ENCODE measurements around the gene DENND2C. TPM values are rescaled to one million over a fixed set of nuclear protein-coding genes. Genes with fewer than 3 reads are reported as not detected.

DENND2C gene
- total RNA-seq, 2 donors from 2014 or later, result 2.0 to 6.0 TPM

GRCh38 chr1:114589122-114589521, 80.7 kb downstream of the DENND2C start:
- no peaks in the 10 kb centered on the region for H3K27me3 ChIP-seq (replicated peaks; ENCODE audit: insufficient read depth)
- no peaks in the 10 kb centered on the region for H3K9me3 ChIP-seq
- peaks cover 8% of the 10 kb centered on the region for H3K36me3 ChIP-seq
- H3K4me3 ChIP-seq, result no peak overlapping the region
- ATAC-seq (ENCODE audit: insufficient number of reproducible peaks, low FRiP score, low read depth), result no peak
- H3K27ac ChIP-seq, result no peak overlapping the region
- no peak for DNase-seq (ENCODE audit: low spot score)
- H3K4me1 ChIP-seq (ENCODE audit: control insufficient read depth in 1 of 2, low read depth in 2 of 2), result no peaks in the 10 kb centered on the region
- no peak for TF ChIP-seq CTCF (IDR thresholded peaks at IDR 0.05)

GRCh38 chr1:114588196-114588689, 81.6 kb downstream of the DENND2C start:
- ATAC-seq (ENCODE audit: insufficient number of reproducible peaks, low FRiP score, low read depth), result no peak

GRCh38 chr1:114587203-114587991, 82.5 kb downstream of the DENND2C start:
- ATAC-seq (ENCODE audit: insufficient number of reproducible peaks, low FRiP score, low read depth), result no peak
- no peak for TF ChIP-seq CTCF (IDR thresholded peaks at IDR 0.05)
- no peaks in the 10 kb centered on the region for H3K9me3 ChIP-seq
- no peaks in the 10 kb centered on the region for H3K4me1 ChIP-seq (ENCODE audit: control insufficient read depth in 1 of 2, low read depth in 2 of 2)
- DNase-seq (ENCODE audit: low spot score), result no peak
- no peak overlapping the region for H3K27ac ChIP-seq
- H3K4me3 ChIP-seq, result no peak overlapping the region
- no peaks in the 10 kb centered on the region for H3K27me3 ChIP-seq (replicated peaks; ENCODE audit: insufficient read depth)
- peaks cover 5% of the 10 kb centered on the region for H3K36me3 ChIP-seq

More at GRCh38 chr1:114588196-114588689, 81.6 kb downstream of the DENND2C start:
- no peaks in the 10 kb centered on the region for H3K27me3 ChIP-seq (replicated peaks; ENCODE audit: insufficient read depth)
- peaks cover 8% of the 10 kb centered on the region for H3K36me3 ChIP-seq
- H3K9me3 ChIP-seq, result no peaks in the 10 kb centered on the region
- TF ChIP-seq CTCF (IDR thresholded peaks at IDR 0.05), result no peak
- no peak overlapping the region for H3K4me3 ChIP-seq
- no peaks in the 10 kb centered on the region for H3K4me1 ChIP-seq (ENCODE audit: control insufficient read depth in 1 of 2, low read depth in 2 of 2)
- no peak overlapping the region for H3K27ac ChIP-seq
- no peak for DNase-seq (ENCODE audit: low spot score)

GRCh38 chr1:114586513-114587047, 83.3 kb downstream of the DENND2C start:
- Histone ChIP-seq H3K4me3 (no peak overlapping the region), H3K4me1 (ENCODE audit: control insufficient read depth in 1 of 2, low read depth in 2 of 2) (peaks cover 3 to 6% of the 10 kb centered on the region in 2 donors), H3K27me3 (replicated peaks; ENCODE audit: insufficient read depth) (no peaks in the 10 kb centered on the region), H3K36me3 (peaks cover 5% of the 10 kb centered on the region), H3K9me3 (no peaks in the 10 kb centered on the region), H3K27ac (no peak overlapping the region)
- no peak for TF ChIP-seq CTCF (IDR thresholded peaks at IDR 0.05)
- ATAC-seq (ENCODE audit: insufficient number of reproducible peaks, low FRiP score, low read depth) (no peak), DNase-seq (ENCODE audit: low spot score) (no peak)

GRCh38 chr1:114585231-114585630, 84.6 kb downstream of the DENND2C start:
- H3K9me3 ChIP-seq, result no peaks in the 10 kb centered on the region
- ATAC-seq (ENCODE audit: insufficient number of reproducible peaks, low FRiP score, low read depth), result no peak
- no peak overlapping the region for H3K4me3 ChIP-seq
- H3K36me3 ChIP-seq, result peaks cover 5% of the 10 kb centered on the region
- H3K27ac ChIP-seq, result no peak overlapping the region
- DNase-seq (ENCODE audit: low spot score), result no peak
- H3K27me3 ChIP-seq (replicated peaks; ENCODE audit: insufficient read depth), result no peaks in the 10 kb centered on the region
- H3K4me1 ChIP-seq (ENCODE audit: control insufficient read depth in 1 of 2, low read depth in 2 of 2), result peaks cover 4 to 14% of the 10 kb centered on the region in 2 donors
- TF ChIP-seq CTCF (IDR thresholded peaks at IDR 0.05), result no peak

Measured in thoracic aorta (tissue), 2 donors.